ENCODE measurements around the gene GATD1.

The GATD1 gene

DNA sequence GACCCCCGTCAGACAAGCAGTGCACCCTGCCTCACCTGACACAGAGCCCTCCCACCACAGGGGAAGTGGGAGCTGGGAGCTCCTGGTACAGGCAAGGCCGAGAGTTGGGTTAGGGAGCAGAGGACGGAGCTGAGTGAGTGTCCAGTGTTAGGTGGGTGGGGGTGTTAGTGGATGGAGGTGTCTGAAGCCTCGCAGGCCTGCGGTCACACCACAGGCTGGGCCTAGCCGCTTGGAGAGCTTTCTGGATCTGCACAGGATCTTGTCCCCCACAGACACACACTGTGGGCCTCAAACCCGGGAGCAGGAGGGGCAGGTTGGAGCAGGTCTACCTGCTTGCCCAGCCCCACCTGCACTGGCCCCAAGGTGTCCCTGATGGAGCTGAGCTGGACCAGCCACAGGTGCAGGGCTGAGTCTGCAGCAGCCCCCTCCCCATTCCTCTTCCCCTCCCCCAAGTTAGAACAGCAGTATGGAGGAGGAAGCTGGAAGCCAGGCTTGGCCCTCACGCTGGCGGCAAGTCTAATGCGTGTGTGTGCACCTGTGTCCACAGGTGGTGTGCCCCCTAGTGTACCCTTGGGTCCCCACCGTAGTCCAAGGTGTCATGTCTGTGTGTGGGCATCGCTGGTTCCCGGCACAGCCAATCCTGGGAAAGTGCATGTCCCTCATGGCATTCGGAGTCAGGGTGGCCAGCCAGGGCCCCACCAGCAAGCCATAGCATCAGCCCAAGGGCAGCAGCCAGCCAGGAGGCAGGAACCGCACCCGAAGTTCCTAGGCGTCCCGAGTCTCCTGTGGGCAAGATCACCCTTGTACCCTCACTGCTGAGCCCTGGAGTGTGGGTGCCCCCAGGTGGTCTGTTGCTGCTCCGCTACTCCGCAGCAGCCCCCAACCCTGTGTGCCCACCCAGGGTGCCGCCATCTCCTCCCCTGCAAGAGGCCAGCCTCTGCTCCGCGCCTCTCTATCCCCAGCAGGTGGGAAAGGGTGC, 2.0 kb upstream of the GATD1 start:
- DNase-seq: no peak

- DNase-seq: no peak
Observed at GRCh38 chr11:776561-777287, 563 bp downstream of the GATD1 start.

DNA sequence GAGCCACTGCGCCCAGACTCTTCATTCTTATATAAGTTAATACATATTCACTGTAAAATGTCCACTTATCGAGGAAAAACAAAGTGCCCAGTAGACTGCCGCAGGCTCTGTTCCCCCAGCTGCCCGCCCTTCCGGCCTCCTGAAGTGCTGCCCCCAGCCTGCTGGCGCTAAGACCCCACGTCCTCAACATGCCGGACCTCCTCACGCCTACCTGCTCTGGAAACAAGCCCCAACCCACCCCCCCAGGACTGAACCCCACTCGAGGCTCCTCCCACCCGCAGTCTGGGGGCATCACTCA, 1.1 kb downstream of the GATD1 start:
- no peak for DNase-seq

- peak in 1 of 14 donors; percentile 78 for DNase-seq
Observed at GRCh38 chr11:774873-775592, 2.3 kb downstream of the GATD1 start.

DNA sequence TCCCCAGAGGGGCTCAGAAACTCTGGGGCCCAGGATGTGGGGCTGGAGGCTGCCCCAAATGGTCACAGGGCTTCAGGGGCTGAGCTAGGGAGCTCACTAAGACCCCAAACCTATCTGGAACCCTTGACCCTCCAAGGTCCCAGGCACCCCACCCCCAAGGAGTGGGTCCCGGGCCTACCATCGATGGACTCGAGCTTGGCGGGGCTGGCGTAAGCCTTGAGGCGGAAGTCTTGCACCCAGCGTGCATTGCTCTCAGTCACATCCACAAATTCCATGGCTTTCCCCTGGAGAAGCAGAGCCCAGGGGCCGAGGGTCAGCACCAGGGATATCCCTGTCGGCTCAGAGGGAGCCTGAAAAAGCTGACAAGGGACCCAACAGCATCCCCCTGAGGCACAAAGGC, 3.5 kb downstream of the GATD1 start:
- DNase-seq: no peak

GRCh38 chr11:773425-773824, 3.9 kb downstream of the GATD1 start:
- no peak for DNase-seq

DNA sequence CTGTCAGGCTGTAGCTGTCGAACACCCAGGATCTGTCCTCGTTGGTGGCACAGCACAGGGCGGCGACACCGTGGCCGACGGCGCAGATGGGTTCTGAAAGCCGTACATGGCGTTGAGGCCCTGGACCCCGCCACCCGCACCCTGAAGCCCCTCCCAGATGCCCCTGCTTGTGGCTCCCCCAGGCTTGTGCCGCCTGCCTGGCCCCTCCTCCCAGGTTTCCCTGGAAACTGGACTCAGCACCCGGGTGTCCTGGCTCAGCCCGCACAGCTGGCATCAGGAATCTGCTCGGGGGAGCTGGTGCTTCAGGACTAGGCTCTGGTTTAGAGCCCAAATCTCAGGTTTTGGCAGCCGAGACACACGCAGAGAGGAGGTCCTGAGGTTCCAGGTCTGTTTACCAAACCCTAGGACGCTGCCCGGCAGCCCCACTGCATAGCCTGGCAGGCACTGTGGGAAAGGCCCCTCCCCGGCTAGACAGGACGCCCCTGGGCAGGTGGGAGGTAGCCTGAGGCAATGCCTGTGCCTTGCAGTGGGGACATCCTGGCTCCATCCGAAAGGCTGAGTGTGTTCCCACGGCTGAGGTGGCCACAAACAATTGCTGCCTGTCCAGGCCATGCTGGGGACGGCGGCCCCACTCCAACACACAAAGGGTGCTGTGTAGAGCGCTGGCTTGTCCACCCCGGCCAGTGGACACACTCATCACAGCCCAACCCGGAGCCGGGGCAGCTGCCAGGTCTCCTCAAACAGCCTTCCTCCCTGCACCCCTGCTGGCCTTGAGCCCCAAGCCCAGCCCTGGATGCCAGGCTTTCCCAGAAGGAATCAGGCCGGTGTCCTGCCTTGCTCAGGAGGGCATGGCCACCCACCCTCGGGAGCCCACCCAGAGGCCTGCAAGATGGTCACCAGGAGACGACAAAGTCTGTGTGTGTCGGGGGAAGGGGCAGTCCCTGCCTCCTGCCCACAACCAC, 4.6 kb downstream of the GATD1 start:
- DNase-seq: peak in 13 of 14 donors; percentile 64 to 97 (median 86)

- no peak for DNase-seq
Observed at GRCh38 chr11:771617-772204, 5.6 kb downstream of the GATD1 start.

DNA sequence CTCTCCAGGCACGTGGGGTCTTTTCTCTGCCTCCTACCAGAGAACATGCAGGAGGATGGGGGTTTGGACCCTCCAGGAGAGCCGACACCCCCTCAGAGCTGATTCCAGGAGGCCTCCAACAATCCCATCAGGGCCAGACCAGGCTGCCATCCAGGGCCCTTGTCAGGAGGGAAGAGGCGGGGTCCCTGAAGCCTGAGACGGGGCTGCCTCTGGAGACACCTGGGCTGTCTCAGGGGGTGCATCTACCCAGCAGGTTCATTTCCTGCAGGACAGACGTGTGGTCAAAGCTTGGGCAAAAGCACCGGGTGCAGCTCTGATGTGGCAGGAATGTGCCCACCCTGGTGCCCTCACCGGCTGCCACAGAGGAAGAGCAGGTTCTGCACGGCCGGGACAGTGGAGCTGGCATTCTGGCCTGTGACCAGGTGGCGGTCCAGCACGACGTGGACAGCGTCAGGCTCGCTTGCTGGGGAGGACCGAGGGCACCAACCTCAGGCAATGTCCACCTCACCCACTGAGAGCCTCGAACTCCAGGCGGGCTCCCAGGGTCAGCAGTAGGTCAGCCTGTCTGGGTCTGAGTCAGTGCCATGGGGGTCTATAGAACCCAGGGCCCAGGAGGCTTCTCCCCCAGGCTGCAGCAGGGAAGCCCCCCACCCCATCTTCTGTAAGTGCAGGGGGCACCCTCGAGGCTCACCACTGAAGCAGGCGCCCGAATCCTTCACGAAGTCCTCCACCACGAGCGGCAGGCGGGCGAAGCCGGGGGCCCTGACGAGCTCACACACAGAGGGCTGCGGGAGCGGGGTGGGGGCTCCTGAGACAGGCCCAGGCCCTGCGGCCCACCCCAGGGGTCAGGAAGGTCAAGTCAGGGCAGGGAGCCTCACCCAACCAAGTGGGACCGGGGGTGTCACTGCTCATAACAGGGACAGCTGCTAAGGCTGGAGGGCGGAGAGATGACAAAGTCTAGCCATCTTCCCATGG, 6.4 kb downstream of the GATD1 start:
- DNase-seq: no peak

- no peak for DNase-seq
Observed at GRCh38 chr11:769887-770641, 7.2 kb downstream of the GATD1 start.

DNA sequence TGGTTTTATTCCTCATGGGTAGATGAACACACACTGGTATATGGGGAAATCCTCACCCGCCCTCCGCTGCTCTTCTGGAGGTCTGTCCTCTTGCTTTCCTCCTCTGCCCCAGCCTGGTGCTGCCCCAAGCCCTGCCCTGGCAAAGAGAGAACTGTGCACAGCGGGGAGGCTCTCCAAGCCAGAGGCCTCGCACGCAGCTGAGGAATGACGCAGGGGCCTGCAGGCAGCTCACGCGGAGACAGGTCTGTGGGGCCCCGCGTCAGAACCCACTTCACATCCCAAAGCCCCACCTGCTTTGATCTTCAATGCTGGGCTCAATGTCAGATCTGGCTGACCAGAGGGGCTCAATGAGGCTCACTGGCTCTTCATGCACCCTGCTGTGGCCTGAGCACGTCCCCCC, 10.0 kb downstream of the GATD1 start:
- DNase-seq: no peak

- no peak for DNase-seq
Observed at GRCh38 chr11:766936-767210, 10.4 kb downstream of the GATD1 start.

GRCh38 chr11:766106-766935, 11.0 kb downstream of the GATD1 start:
- DNase-seq: no peak

DNA sequence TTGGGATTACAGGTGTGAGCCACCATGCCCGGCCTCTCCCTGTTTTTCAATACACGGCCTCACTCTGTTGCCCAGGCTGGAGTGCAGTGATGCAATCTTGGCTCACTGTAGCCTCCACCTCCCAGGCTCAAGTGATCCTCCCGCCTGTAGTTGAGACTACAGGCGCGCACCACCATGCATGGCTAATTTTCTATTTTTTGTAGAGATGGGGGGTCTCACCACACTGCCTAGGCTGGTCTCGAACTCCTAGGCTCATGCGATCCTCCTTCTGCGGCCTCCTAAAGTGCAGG, 11.5 kb downstream of the GATD1 start:
- no peak for DNase-seq

DNA sequence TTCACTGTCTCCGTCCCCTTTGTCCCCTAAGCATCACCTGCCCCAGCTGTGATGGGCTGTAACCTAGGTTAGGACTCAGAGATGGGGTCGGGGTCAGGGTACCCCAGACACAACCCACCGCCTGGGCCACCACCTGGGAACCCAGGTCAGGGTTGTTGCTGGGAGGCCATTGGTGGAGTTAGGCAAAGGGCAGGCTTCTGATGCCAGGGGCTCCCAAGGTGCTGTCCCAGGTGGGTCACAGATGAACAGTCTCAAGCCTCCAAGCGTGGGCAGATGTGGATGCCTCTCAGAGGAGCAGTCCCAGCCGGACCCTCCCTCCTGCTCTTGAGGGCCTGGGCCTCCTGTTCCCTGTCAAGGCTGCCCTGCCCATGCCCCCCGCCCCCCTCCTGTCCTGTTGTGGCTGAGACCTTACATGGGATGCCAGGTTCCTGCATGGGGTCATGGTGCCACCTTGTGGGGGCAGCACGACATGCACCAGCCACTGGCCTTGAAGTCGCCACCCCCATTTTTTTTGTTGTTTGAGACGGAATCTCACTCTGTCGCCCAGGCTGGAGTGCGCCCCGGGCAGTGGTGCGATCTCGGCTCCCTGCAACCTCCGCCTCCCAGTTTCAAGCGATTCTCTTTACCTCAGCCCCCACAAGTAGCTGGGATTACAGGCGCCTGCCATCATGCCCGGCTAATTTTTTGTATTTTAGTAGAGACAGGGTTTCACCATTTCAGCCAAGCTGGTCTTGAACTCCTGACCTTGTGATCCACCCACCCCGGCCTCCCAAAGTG, 12.1 kb downstream of the GATD1 start:
- DNase-seq: peak in 7 of 14 donors; percentile 18 to 53 (median 35)

DNA sequence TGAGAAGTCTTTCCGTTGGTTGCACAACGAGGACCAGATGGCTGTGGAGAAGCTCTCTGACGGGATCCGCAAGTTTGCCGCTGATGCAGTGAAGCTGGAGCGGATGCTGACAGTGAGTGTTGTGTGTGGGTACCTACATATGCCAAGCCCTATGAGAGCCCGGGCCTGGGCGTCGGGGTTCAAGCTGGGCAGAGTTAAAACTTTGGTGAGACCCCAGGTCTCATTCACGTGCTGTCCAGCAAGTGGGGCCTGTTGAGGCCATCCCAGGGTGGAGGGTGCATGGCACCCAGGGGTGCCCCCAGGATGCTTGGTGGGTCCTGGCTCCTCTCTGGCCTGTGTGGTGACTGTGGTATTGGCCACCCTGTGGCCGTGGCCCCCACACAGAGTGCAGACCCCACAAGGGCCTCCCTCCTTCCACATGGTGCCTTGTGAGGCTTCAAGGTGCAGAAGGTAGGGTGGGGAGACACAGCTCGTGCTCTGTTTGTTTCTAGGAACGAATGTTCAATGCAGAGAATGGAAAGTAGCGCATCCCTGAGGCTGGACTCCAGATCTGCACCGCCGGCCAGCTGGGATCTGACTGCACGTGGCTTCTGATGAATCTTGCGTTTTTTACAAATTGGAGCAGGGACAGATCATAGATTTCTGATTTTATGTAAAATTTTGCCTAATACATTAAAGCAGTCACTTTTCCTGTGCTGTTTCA, 12.8 kb downstream of the GATD1 start:
- no peak for DNase-seq

- DNase-seq: peak in 1 of 14 donors; percentile 30
Observed at GRCh38 chr11:763549-764321, 13.6 kb downstream of the GATD1 start.
